Activated CD8-positive, alpha-beta memory T cell treated with anti-CD3 and anti-CD28 coated beads for 24 hours (primary cell): ENCODE measurements around the gene KDM1A.

Experiments used
- DNase-seq: peaks from one replicate; pipeline ENCODE4 v3.0.0-alpha.2; 2020

Gene KDM1A

DNA sequence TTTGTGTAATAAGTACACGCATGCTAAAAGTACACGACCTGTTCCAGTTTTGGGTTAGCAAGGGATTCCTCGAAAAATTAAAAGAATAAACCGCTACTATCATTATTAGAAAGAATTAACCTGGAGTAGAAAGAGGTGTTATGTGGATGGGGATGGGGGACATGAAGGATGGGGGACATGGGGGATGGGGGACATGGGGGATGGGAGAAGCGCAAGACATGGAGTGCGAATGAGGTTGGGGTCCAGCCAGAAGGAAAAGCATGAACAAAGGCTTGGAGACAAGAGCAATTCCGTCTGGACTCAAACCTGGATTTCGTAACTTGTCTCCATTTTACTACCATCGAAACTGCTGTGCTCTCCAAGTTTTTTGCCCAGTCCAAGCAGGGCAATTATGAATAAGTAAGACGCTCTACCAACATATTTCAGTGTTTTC, 591 bp upstream of the KDM1A start:
- DNase-seq, result no peak

DNA sequence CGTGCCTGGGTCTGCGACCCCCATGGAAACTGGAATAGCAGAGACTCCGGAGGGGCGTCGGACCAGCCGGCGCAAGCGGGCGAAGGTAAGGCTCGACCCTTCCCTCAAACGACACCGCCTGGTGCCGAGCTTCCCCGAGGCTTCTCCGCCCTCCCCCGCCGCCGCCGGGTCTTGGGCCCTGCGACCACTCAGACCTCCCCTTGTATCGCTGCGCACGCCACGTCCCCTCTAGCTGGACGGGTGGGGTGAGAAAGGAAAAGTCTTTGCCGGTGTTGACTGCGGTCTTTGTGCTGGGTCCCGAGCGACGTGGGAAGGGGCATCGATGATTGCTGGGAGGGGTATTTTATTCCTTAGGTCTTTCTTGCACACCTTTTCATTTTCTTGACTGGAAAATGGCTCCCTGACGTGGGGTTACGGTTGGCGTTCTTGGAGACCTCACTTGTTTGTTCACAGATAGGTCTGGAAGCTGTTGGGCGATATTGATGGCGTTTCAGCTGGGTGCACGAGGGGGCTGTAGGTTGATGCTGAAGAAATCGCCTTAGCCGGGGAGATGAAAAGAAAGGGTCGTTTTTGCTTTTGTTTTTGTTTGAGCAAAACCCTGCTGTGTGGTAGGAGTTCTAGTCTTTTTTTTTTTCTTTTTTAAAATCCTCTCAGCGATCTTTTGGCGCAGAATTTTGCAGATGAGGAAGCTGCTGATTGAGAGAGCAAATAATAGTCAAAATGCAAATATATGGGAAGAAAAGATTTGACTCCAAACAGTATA, 776 bp downstream of the KDM1A start:
- DNase-seq, result no peak

DNA sequence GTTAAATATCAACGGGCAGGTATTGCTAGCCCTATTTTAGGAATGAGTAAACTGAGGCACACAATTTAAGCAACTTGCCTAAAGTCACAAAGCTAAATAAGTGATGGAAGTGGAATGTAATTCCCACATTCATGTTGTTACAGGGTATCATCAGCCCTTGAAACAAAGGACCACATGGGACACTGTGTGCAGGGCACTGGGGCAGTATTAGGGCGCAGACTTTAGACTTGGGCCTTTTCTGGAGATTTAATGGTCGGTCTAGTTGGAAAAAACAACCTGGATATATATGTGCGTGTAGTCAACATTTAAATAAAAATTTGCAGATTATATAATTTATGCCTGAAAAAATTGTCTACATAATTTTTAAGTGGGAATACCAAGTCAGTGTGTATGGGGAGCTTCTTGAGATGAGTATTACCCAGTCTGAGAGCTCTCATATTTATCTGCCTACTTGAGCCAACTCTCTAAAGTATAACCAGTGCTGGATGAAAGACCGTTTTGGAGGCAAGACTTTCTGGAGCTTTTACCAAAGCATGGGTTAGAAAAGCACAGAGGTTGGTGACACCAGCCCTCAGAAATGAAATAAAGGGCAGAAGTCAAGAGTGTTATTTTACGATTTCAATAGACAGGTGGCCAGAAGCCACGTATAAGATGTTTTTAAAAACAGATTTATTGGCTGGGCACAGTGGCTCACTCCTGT, 1.6 kb downstream of the KDM1A start:
- DNase-seq, result no peak

DNA sequence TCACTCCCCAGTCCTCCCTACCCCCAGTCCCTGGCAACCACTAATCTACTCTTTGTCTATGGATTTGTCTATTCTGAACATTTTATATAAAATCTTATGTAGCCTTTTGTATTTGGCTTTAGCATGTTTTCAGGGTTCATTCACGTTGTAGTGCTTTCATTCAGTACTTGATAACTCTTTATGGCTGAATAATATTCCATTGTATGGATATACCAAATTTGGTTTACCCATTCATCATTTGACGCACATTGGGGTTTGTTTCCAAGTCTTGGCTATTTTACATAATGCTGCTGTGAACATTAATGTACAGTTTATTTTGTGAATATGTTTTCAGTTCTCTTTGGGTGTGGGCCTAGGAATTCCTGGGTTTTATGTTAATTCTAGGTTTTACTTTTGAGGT, 2.6 kb downstream of the KDM1A start:
- DNase-seq, result no peak

DNA sequence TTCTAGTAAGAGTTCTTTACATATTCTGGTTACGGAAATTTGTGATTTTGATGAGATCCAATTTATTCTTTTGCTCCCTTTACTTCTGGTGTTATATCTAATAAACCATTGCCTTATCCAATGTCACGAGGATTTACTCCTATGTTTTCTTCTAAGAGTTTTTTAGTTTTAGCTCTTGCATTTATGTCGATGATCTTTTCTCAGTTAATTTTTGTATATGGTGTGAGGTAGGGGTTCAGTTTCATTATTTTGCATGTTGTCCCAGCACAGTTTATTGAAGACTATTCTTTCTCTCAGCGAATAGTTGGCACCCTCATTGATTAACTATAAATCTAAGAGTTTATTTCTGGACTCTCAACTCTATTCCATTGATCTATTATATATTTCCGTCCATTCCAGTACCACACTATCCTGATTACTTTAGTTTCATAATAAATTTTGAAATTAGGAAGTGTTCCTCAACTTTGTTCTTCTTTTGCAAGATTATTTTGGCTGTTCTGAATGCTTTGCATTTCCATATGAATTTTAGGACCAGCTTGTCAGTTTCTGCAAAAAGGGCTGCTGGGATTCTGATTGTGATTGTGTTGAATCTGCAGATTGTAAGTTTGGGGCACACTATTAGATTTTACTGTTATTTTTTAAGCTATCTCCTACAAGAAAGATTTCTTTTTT, 4.0 kb downstream of the KDM1A start:
- DNase-seq, result no peak

DNA sequence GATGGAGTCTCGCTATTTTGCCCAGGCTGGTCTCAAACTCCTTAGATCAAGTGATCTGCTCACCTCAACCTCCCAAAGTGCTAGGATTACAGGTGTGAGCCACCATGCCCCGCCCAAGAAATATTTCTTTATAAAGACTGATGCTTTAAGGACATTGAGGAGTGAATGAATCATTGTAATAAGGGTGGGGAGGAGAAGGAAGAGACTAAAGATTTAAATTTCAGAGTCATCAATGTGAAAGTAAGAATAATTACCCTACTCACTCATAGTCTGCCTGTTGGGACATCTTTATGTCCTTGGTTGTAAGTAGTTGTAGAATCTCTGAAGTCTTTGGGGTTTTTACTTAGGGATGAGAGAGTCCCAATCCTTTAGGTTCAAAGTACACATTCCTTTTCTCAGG, 7.3 kb downstream of the KDM1A start:
- DNase-seq, result no peak

DNA sequence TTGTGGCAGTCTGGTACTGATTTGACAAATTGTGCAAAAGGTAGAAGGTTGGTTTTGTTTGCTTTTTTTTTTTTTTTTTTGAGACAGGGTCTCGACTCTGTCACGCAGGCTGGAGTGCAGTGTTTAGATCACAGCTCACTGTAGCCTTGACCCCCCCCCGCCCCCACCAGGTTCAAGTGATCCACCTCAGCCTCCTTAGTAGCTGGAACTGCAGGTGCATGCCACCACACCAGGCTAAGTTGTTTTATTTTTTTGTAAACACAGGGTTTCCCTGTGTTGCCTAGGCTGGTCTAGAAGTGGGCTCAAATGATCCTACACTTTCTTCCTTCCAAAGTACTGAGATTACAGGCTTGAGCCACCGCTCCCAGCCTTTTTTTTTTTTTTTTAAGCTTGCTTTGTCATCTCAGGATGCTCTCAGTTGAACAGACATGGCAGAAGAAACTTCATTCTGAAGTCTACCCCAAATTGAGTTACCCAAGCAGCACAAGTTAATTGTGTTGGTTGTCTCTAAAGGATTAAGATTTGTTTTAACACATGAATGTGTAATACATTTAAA, 8.2 kb downstream of the KDM1A start:
- no peak for DNase-seq

DNA sequence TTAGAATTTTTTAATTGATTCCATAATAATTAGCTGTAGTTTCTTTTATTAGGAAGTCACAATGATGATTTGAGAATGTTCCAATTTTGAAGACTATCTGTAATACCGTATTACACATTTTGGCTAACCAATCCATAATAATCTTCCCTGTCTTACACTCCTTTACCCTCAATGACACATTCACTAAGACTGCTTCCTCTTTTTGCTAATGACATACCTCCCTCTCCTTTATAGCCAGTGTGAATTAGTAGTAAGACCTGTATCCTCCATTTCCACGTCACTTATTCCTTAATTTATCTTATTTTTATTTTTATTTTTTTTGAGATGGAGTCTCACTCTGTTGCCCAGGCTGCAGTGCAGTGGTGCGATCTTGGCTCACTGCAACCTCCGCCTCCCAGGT, 10.1 kb downstream of the KDM1A start:
- DNase-seq, result no peak

DNA sequence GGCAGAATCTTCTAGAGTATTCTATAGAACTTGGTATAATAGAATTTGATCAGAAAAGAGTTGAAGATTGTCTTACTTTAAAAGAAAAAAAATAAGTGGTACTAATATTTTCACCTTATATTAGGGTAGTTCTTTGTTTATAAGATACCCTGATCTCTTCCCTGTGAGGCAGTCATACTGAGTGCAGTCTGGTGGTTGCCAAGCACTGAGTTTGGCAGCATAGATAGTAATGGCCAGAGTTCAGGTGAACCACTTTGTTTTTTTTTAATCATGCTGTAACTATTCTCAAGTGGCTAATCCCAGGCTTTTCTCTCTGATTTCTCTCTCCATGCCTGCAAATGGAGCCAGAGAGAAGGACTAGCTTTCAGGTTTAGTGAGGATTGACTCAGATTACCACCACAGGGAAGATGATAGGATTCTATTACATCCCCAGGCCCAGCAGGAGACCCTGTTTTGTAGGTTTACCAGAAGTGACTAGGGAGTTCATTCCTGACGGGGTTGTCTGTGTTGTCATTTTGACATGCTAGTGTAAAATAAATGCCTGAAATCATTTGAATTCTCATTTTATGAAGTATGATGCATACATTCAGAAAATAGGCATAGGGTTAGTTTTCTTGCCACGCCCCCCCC, 16.7 kb downstream of the KDM1A start:
- DNase-seq, result no peak

DNA sequence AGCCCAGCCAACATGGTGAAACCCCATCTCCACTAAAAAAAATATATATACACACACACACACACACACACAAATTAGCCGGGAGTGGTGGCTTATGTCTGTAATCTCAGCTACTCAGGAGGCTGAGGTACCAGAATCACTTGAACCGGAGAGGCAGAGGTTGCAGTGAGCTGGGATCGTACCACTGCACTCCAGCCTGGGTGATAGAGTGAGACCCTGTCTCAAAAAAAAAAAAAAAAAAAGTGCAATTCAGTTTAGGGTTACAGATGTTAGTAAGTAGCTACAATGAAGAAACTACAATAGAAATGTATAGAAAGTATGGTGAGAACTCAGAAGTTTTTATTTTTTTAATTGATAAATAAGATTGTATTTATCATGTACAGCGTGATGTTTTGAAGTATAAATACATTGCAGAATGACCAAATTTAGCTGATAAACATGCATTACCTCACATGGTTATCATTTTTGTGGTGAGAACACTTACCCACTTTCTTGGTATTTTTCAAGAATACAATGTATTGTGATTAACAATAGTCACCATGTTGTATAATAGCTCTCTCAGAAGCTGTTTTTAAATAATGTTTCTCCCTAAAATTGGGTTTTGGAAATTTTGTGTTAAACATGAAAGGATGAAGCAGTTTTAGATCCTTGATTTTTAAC, 17.9 kb downstream of the KDM1A start:
- DNase-seq, result no peak

DNA sequence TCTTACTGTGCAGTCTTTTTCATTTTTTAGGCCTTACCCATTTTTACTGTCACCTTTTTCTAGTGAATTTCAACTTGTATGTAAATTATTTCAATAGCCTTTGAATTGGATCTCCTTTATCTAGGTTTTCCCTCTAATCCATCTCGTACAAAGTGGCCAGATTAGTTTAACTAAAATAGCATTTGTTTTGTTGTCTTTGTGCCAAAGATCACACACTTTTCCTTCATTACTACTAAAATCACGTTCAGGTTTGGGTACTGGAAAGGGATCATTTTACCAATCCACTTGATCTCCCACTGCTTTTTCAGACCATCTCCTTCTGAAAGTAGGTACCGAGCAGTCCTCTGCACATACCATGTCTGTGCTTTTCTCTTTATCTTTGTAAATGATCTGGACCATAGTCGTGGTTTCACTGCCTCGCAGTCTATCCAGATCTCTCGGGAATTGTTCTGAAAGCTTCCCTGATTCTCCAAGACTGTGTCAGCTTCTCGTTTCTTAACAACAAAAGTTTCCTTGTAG, 20.1 kb downstream of the KDM1A start:
- no peak for DNase-seq

DNA sequence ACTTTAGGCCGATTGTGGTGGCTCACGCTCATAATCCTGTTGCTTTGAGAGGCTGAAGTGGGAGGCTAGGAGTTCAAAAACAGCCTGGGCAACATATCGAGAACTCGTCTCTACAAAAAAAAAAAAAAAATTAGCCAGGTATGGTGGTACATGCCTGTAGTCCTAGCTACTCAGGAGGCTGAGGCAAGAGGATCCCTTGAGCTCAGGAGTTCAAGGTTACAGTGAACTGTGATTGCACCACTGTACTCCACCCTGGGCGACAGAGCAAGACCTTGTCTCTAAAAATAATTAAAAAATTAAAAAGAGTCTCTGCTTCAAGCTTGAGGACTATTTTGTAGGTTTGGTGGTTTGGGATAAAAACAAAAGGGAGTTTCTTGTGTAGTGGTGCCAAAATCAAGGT, 21.2 kb downstream of the KDM1A start:
- DNase-seq, result no peak

DNA sequence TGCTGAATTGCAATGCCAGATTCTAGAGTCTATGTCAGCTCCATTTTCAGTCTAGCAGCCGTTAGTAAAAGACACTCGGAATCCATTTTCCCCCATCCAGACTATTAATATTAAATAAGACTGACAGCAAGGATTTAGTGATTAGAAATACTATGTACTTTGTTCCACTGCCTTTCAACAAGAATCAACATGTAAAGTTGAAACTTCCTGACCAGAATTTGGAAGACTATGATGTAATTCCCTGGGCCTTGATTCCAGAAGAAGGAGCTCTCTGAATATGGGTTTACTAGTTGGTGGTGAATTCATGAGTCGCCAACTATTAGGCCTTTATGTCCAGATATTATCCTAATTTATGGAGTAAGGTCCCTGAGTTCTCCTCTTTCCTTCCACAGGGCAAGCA, 24.8 kb downstream of the KDM1A start:
- DNase-seq, result no peak

DNA sequence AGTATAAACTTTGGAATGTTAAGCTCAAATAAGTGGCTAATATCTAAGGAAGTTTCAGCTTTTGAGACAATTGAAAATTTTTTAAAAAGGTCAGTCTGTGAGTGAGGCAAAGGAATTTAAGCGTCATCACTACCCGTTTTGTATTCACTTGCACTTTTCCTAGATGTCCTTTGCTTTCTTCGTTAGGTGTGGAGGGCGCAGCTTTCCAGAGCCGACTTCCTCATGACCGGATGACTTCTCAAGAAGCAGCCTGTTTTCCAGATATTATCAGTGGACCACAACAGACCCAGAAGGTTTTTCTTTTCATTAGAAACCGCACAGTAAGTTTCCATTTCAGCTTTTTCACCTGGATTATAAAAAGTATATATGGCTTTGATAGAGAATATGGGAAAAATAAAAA, 30.9 kb downstream of the KDM1A start:
- DNase-seq, result no peak

DNA sequence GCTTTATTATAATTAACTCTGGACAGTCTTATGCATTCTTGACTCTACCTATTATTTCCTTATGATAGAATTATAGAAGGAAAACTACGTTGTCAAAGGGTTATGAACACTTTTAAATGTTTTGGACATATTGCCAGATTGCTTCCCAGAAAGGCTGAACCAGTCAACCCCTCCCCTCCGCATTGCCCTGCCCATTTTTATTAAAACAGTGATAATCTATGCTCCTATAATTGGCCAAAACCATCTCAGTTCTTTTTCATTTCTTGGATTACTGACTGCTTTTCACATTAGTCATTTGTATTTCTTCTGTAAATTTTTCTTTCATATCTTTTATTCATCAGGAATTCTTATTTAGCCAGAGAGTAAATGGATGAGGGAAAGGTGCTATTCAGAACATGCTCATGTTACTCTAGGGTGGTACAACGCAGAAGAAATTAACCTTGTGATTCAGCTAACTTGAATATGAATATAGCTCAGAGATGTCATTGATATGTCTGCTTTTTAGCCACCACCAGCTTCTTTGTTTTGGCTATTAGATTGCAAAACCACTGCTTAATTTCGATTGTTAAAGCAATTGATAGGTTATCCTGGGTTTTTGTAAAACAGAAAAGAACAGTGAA, 32.1 kb downstream of the KDM1A start:
- no peak for DNase-seq

DNA sequence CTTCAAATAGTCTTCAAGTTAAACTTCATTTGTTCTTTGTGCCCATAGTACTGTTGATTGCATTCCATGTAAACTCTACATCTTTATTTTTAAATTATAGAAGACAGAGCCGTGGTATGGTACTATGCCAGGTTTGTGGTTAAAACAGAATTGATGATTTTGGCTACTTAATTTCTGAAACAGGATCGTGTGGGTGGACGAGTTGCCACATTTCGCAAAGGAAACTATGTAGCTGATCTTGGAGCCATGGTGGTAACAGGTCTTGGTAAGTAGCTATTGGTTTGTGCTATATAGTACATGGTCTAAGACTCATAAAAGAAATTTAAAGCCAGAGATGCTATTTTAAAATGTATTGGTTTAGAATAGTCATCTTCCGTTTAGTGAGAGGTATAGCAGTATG, 38.0 kb downstream of the KDM1A start:
- no peak for DNase-seq

DNA sequence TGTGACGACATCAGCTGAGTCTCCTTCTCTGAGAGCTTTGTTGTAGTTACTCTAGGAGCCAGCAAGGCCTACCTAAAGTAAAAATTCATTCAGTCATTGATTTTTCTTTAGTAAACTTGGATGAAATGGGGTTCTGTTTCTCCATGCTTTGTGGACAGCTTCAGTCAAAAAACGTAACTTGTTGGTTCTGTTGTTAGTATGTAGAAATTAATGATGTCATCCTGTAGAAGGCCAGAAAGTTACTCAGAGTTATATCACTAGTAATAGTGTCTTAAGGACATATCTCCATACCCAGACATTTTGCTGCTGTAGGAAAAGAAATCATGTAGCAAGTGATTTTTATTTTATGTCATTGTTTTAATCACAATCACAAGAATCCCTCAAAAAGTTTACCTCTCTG, 43.0 kb downstream of the KDM1A start:
- DNase-seq, result no peak

DNA sequence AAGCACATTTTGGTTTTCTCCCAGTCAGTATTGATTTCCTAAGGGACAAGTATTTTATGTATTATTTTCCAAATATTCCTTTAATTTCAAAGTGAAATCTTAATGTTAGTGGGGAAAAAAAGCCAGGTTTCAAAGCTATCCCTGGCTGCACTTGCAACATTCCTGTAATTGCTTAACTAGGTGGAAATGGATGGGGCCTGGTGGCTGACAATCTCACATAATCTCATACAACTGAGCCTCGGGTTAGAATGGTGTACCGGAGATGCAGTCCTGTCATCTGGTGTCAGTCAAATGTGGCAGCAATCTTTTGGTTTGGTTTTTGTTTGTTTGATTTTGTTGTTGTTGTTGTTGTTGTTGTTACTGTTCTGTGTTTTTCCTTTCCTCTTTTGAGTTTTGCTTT, 46.1 kb downstream of the KDM1A start:
- DNase-seq, result no peak

DNA sequence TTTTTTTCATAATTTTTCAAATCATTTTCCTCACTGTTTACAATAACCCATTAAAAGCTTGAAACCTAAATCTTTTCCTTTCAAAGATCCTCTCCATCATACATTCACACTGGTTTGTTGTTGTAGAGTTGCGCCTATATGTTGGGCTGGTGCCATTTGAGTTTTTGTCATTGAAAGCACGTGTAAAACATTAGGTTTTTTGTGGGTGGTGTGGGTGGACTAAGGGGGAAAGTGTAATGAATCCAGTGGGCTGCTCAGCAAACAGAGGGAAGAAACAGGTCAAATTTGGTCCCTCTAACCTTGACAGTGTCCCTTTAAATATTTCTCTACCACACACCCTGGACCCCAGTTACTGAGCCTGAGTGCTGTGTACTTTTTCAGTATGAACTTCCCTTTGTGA, 46.8 kb downstream of the KDM1A start:
- no peak for DNase-seq

DNA sequence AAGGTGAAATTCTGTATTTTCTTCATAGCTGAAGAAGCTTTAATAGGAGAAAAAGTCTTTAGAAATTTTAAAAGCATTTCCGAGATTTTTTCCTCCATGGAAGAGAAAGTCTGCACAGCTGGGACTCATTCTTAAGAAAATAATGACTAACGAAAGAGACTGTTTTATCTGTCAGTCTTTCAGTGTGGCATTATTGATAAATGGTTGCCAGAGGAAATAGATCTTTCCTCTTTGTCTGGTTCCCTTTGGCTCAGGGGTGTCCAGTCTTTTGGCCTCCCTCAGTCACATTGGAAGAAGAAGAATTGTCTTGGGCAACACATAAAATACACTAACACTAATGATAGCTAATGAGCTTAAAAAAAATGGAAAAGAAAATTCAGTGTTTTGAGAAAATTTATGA, 49.9 kb downstream of the KDM1A start:
- no peak for DNase-seq

DNA sequence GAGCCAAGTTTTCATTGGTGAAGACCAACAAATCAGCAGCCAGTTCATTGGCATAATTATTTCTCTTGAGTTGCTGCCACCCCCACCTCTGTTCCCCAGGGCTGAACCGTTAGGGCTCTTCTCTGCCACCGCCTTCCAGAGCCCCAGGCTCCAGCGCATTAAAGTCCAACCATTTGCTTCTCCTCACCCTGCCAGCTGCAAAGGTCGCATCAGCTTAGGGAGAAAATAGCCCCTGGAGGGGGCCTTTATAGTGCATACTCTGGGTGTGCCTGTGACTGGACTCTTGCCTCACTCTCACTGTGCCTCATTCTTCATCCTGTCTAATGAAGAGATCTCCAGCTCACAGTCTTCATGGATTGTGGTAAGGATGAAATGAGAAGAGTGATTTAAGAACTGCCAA, 50.4 kb downstream of the KDM1A start:
- DNase-seq, result no peak

DNA sequence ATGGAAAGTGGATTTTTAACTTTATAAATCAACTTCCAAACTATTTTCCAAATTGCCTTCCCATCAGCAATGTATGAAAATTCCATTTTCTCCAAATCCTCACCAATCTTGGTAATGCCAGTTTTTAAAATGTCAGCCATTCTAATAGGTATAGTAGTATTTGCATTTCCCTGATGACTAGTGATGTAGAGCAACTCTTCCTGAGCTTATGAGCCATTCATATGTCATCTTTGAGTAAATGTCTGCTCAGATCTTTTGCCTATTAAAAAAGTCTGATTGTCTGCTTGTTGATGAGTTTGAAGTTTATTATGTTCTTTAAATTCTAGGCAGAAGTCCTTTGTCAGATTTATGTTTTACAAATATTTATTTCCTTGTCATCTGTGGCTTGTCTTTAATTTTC, 54.7 kb downstream of the KDM1A start:
- DNase-seq, result no peak
